Fibroblast of the aortic adventitia (primary cell): ENCODE measurements around the gene SMIM27. TPM values are rescaled to one million over a fixed set of nuclear protein-coding genes. Genes with fewer than 3 reads are reported as not detected.

Source experiments
- DNase-seq: peaks from one replicate; pipeline ENCODE4 v3.0.0-alpha.2; 2010; ENCODE audit warnings: low read depth
- H3K4me3 ChIP-seq: 2 replicates; pipeline ENCODE4 v1.5.1; 2011; ENCODE audit warnings: low read depth, mild to moderate bottlenecking, control low read depth, low read length, moderate library complexity
- total RNA-seq: library from RNA; depleted of rRNA; stranded (reverse); fragments of >200 nt; gene quantifications from 2 replicates; pipeline ENCODE4 v1.2.3, GENCODE V29; 2012; ENCODE audit warnings: low replicate concordance
- TF ChIP-seq, protein P1 (sequence below): IDR thresholded peaks from 2 replicates; pipeline ENCODE4 v1.5.1; 2011; ENCODE audit warnings: mild to moderate bottlenecking, low read length, control low read depth, inconsistent platforms; ENCODE audit not compliant: insufficient read depth

Gene SMIM27
- total RNA-seq, 1 donor, result 1.9 TPM

DNA sequence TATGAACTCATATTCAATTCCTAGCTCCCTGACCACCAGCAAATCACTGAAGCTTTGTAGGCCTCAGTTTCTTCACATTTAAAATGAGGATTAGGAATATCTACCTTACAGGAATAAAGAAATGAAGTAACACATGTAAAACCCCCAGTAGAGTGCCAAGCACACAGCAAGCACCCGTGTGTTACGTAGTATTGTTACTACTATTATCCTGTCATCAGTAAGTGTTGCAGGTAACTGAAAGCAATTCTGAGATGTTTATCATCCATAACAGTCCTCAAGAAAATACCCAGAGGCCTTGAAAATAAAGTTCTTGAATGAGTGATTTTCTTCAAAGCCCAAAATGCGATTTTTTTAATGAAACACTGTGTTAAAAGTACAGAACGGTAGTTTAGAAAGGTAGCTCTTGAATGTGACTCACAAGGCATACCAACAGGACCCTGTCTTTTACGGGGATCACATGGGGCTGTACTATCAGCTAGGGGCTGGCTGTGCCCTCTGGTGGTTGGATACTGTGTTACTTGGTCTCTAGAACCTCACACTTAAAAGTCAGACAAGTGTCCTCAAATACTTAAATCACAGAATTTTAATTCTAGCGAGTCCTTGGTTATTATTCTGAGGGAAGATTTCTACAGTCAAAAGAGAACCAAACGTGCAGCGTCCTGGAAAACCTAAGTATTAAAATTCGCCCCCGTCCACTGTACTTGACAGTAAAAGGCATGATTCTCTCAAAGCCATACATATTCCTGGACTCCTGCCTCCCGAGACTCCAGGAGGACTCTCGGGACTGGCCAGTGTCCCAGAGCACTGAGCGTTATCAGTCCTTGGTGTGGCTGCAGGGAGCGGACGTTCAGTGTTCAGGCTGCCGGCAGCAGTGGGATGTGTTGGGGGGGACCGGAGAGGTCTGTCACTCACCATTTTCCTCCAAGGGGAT, 20.1 kb downstream of the SMIM27 start:
- peak; percentile 79 for DNase-seq
- H3K4me3 ChIP-seq, result peak overlapping the region; percentile 100
- TF ChIP-seq, protein P1, sequence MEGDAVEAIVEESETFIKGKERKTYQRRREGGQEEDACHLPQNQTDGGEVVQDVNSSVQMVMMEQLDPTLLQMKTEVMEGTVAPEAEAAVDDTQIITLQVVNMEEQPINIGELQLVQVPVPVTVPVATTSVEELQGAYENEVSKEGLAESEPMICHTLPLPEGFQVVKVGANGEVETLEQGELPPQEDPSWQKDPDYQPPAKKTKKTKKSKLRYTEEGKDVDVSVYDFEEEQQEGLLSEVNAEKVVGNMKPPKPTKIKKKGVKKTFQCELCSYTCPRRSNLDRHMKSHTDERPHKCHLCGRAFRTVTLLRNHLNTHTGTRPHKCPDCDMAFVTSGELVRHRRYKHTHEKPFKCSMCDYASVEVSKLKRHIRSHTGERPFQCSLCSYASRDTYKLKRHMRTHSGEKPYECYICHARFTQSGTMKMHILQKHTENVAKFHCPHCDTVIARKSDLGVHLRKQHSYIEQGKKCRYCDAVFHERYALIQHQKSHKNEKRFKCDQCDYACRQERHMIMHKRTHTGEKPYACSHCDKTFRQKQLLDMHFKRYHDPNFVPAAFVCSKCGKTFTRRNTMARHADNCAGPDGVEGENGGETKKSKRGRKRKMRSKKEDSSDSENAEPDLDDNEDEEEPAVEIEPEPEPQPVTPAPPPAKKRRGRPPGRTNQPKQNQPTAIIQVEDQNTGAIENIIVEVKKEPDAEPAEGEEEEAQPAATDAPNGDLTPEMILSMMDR, result peak; percentile 76

DNA sequence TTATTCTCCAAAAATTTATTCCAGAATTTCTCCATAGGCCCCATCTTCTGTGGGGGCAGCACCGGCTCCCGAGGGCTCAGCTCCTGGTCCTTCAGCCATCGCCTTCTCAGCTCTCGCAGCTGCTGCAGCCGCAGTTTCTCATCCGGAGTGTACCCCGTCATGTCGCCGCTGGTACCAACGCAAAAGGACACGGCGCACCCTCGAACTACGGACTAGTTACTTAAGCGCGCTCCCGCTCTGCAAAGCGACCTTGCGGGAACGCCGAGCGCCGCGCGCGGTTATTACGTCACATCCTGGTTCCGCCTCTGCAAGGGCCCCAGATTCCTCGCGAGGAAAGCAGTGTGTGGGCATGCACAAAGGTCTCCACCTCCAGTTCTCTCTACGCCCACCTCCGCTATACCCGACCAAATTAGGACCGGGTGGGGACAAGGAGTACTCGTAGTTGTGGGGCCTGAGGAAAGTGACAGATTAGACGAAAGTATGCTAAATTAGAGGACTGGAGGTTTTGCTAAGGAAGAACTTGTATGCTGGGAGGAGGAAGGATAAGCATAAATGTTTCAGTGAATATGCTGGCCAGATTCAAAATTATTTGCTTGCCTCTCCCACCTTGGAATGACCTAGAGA, 20.9 kb downstream of the SMIM27 start, which contains the start of gene NDUFB6:
Gene NDUFB6 (minus strand): TSS at position 260 of the 624 bp plus-strand sequence. CDS start 99 bp downstream, at position 161.
- peak; percentile 92 for DNase-seq
- peak within 1 kb of the TSS; percentile 100 for H3K4me3 ChIP-seq
- TF ChIP-seq, protein P1, result no peak

- DNase-seq, result no peak
- no peak overlapping the region for H3K4me3 ChIP-seq
- TF ChIP-seq, protein P1, result no peak
Observed at GRCh38 chr9:32573821-32574220, 21.7 kb downstream of the SMIM27 start.

DNA sequence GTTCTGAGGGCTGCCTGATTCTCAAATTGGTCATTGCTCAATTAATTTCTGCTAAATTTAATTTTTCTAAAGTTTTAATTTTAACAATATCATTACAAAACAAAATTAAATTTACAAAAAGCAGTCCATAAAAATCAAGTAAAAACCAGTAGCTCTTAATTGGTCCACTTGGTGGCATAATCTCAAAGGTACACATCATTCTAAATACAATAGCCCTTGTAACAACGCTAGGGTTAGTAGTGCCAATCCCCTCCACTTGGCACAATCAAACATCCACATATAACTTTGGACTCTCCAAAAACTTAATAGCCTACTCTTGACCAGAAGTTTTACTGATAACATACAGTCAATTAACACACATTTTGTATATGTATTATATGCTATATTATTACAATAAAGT, 22.7 kb downstream of the SMIM27 start:
- DNase-seq, result no peak
- no peak overlapping the region for H3K4me3 ChIP-seq
- TF ChIP-seq, protein P1, result no peak

DNA sequence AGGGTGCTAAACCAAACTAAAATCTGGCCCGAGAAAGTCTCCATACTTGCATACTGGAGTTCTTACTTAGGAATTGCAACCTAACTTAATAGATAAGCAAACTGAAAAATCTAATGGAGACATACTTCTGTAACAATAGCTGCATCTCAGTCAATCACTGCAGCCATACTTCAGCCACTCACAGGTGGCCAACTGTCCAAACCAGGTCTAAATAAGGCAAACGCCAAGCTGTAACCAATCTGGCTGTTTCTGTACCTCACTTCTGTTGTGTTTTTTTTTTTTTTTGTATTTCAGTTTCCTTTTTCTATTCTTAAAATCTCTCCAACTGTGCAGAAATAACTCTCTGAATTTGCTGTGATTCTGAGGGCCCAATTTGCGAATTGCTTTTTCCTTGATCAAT, 25.2 kb downstream of the SMIM27 start:
- TF ChIP-seq, protein P1, result no peak
- no peak for DNase-seq
- no peak overlapping the region for H3K4me3 ChIP-seq

- DNase-seq, result no peak
- TF ChIP-seq, protein P1, result no peak
- no peak overlapping the region for H3K4me3 ChIP-seq
Observed at GRCh38 chr9:32578976-32579375, 26.8 kb downstream of the SMIM27 start.
